ENCODE measurements around the gene RSPH10B. TPM values are rescaled to one million over a fixed set of nuclear protein-coding genes. Genes with fewer than 3 reads are reported as not detected.
"Not testable (repeated sequence)": the region's sequence is repeated elsewhere in the genome, so short reads cannot be mapped to it uniquely, and the experiment has no call there.

RSPH10B gene
- total RNA-seq, 1 donor from 2014 or later: not detected

DNA sequence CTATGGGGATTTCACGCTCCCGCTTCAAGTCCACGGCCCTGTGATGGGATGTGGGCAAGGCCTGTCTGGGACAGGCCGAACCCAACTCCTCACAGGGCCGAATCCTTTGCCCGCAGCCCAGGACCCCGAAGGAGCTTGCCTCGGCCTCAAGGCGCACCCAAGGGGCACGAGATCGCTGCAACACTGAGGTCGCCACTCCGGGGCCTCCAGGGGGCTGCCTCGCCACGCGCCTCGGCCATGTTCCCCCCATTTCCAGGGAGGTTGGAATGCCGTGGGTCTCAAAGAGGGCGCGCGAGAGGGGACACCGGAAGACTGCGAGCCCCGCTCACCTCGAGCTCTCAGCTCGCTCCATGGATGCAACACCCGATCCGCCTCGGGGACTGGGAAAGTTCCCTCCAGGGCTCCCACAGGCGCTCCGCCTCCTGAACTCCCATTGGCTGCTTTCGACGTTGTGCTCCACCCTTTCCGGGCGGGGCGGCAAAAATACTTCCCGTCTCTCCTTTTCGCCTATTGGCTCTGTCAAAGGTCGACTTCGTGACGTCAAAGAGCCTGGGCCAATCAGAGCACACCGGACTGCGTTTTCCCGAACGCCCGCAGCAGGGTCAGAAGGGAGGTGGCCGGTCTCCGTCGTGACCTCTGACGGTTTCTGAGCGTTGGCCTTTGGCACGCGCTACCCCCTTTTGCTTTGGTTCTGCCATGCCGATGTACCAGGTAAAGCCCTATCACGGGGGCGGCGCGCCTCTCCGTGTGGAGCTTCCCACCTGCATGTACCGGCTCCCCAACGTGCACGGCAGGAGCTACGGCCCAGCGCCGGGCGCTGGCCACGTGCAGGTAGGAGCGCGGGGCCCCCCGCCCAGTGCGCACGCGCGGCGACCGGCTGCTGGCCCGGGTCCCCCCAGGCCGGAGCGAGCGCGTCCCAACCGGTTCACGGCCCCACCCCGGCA is 38.5 kb upstream of the RSPH10B start, which contains the start of the genes AIMP2 and PMS2:
Gene AIMP2, plus strand, starts transcription at position 605 of the 944 bp plus-strand sequence. Its CDS starts 92 bp downstream, at position 697.
Gene PMS2, minus strand, starts transcription at position 382 of the 944 bp plus-strand sequence. Its CDS starts 30 bp downstream, at position 352.
- H3K27ac Mint-ChIP-seq (ENCODE audit: unreplicated experiment): peak within 1 kb of the TSS; percentile 91
- DNase-seq (ENCODE audit: extremely low spot score, unreplicated experiment): peak; percentile 98
- peak within 1 kb of the TSS; percentile 85 for H3K4me3 Mint-ChIP-seq (ENCODE audit: unreplicated experiment)
- TF ChIP-seq, protein P1, sequence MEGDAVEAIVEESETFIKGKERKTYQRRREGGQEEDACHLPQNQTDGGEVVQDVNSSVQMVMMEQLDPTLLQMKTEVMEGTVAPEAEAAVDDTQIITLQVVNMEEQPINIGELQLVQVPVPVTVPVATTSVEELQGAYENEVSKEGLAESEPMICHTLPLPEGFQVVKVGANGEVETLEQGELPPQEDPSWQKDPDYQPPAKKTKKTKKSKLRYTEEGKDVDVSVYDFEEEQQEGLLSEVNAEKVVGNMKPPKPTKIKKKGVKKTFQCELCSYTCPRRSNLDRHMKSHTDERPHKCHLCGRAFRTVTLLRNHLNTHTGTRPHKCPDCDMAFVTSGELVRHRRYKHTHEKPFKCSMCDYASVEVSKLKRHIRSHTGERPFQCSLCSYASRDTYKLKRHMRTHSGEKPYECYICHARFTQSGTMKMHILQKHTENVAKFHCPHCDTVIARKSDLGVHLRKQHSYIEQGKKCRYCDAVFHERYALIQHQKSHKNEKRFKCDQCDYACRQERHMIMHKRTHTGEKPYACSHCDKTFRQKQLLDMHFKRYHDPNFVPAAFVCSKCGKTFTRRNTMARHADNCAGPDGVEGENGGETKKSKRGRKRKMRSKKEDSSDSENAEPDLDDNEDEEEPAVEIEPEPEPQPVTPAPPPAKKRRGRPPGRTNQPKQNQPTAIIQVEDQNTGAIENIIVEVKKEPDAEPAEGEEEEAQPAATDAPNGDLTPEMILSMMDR (IDR thresholded peaks at IDR 0.05): peak; percentile 21
- peaks cover 15% of the 10 kb centered on the region for H3K36me3 Mint-ChIP-seq (ENCODE audit: unreplicated experiment)
- no peaks in the 10 kb centered on the region for H3K27me3 Mint-ChIP-seq (ENCODE audit: unreplicated experiment)
- H3K4me1 Mint-ChIP-seq (ENCODE audit: unreplicated experiment): peaks cover 31% of the 10 kb centered on the region
- H3K9me3 Mint-ChIP-seq (ENCODE audit: unreplicated experiment): no peaks in the 10 kb centered on the region

DNA sequence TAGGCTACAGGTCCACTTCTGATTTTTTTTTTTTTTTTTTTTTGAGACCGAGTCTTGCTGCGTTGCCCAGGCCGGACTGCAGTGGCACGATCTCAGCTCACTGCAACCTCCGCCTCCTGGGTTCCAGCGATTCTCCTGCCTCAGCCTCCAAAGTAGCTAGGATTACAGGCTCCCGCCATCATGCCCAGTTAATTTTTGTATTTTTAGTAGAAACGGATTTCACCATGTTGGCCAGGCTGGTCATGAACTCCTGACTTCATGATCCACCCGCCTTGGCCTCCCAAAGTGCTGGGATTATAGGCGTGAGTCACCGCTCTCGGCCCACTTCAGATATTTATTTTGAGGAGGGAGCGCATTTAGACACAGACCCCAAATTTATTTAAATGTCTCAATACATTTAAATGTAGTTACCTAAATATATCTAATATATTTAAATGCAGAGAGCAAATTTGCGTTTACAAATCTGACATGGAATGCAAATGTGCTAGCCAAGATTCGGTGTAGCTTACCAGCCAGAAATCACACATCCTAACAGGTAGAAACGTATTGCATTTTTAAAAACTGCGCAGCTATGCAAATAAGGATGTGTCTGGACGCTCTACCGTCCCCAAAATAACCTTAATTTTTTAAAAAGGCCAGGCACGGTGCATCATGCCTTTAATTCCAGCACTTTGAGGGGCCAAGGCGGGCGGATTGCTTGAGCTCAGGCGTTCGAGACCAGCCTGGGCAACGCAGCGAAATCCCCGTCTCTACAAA is 37.5 kb upstream of the RSPH10B start:
- not testable (repeated sequence) for H3K27ac Mint-ChIP-seq (ENCODE audit: unreplicated experiment); H3K27me3 Mint-ChIP-seq (ENCODE audit: unreplicated experiment); H3K9me3 Mint-ChIP-seq (ENCODE audit: unreplicated experiment); DNase-seq (ENCODE audit: extremely low spot score, unreplicated experiment)
- Mint-ChIP-seq H3K4me3 (ENCODE audit: unreplicated experiment) (peak overlapping the region; percentile 85), H3K4me1 (ENCODE audit: unreplicated experiment) (peaks cover 31% of the 10 kb centered on the region), H3K36me3 (ENCODE audit: unreplicated experiment) (peaks cover 18% of the 10 kb centered on the region)

DNA sequence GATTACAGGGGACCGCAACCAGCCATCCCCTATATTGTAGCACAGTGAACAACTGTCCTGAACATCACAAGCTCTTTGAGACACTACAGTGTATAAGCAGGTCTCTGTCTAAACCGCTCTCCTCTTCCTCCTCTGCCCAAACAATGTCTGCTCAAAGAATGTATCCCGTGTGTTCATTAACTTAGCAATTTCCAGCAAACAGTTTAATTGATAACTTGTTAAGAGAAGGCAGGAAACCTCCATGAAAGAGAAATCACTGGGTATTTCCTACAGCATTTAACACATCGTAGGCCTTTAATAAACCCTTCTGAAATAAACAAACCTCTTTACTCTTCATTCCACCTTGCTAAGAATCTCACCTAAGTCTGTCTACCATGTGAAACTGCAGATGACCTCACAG is 36.9 kb upstream of the RSPH10B start:
- H3K4me3 Mint-ChIP-seq (ENCODE audit: unreplicated experiment): peak overlapping the region; percentile 55
- peaks cover 26% of the 10 kb centered on the region for H3K4me1 Mint-ChIP-seq (ENCODE audit: unreplicated experiment)
- H3K27me3 Mint-ChIP-seq (ENCODE audit: unreplicated experiment): no peaks in the 10 kb centered on the region
- DNase-seq (ENCODE audit: extremely low spot score, unreplicated experiment): no peak
- H3K36me3 Mint-ChIP-seq (ENCODE audit: unreplicated experiment): peaks cover 15% of the 10 kb centered on the region
- no peaks in the 10 kb centered on the region for H3K9me3 Mint-ChIP-seq (ENCODE audit: unreplicated experiment)
- H3K27ac Mint-ChIP-seq (ENCODE audit: unreplicated experiment): no peak overlapping the region
- TF ChIP-seq, protein P1 (IDR thresholded peaks at IDR 0.05): no peak

DNA sequence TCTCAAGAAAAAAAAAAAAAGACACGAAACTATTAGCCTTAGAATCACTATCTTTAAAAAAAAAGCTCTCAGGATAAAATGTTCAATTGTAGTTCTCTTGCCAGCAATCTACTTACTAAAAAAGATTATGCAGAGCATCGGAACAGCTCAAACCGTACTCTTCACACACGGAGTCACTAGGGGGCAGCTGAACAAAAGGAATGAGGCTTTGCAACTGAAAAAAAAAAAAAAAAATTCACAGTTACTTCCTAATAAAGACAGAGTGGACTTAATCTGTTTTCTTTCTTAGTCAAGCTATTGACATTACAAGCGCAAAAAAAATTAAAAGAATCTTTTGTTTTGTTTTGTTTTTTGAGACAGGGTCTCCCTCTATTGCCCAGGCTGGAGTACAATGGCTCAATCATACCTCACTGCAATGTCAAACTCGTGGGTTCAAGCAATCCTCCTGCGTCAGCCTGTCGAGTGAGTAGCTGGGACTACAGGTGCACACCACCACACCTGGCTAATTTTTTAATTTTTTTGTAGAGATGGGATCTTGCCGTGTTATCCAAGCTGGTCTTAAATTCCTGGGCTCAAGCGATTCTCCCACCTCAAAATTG is 26.8 kb upstream of the RSPH10B start:
- peak; percentile 76 for DNase-seq (ENCODE audit: extremely low spot score, unreplicated experiment)
- H3K27ac Mint-ChIP-seq (ENCODE audit: unreplicated experiment): no peak overlapping the region
- H3K36me3 Mint-ChIP-seq (ENCODE audit: unreplicated experiment): peaks cover 33% of the 10 kb centered on the region
- peaks cover 6% of the 10 kb centered on the region for H3K4me1 Mint-ChIP-seq (ENCODE audit: unreplicated experiment)
- H3K9me3 Mint-ChIP-seq (ENCODE audit: unreplicated experiment): no peaks in the 10 kb centered on the region
- no peaks in the 10 kb centered on the region for H3K27me3 Mint-ChIP-seq (ENCODE audit: unreplicated experiment)
- no peak overlapping the region for H3K4me3 Mint-ChIP-seq (ENCODE audit: unreplicated experiment)
- TF ChIP-seq, protein P1 (IDR thresholded peaks at IDR 0.05): peak; percentile 74

DNA sequence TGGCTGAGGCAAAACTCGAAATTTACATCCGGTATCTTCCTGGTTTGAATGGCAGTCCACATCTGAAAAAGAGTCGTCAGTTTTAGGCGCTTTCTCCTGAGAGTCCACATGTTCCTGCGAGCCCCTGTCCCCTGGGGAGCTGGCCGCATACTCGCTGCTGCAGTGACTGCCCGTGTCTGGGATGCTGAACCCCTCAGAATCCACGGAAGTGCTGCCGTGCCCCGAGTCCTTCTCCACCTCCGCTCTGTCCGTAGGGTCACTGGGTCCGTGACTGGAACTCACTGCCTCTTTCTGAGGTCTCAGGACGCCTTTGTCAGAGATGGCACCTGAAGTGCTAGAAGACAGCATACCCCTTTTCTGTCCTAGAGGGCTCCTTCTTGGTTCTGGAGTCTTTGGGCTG is 16.6 kb upstream of the RSPH10B start:
- H3K9me3 Mint-ChIP-seq (ENCODE audit: unreplicated experiment); H3K27ac Mint-ChIP-seq (ENCODE audit: unreplicated experiment); H3K4me1 Mint-ChIP-seq (ENCODE audit: unreplicated experiment); DNase-seq (ENCODE audit: extremely low spot score, unreplicated experiment); H3K27me3 Mint-ChIP-seq (ENCODE audit: unreplicated experiment); H3K4me3 Mint-ChIP-seq (ENCODE audit: unreplicated experiment): not testable (repeated sequence)
- peaks cover 28% of the 10 kb centered on the region for H3K36me3 Mint-ChIP-seq (ENCODE audit: unreplicated experiment)

DNA sequence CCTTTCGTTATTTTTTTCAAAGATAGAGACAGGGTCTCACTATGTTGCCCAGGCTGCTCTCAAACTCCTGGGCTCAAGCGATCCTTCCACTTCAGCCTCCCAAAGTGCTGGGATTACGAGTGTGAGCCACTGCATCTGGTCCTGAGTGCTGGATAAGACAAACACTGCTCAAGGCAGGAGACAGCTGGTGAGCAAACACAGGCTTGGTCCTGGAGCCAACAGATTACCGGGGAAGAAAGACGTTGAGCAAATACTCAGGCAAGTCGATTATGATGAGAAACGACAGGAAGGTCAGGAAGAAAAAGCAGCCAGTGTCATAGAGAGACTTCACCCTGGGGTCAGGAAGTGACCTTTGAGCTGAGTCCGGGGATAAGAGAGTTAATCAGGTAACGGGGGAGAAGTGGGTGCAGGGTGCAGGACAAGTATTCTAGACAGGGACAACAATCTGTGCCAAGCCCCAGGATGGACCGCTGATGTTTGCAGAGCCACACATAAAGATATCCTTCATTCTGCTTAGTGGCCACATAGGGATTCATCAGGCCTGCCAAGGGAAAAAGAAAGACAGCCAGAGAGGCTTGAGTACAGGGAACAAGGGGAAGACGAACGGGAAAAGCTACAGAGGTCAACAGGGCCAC is 9.3 kb upstream of the RSPH10B start:
- not testable (repeated sequence) for H3K27ac Mint-ChIP-seq (ENCODE audit: unreplicated experiment); DNase-seq (ENCODE audit: extremely low spot score, unreplicated experiment); H3K4me1 Mint-ChIP-seq (ENCODE audit: unreplicated experiment); H3K9me3 Mint-ChIP-seq (ENCODE audit: unreplicated experiment); H3K4me3 Mint-ChIP-seq (ENCODE audit: unreplicated experiment); H3K27me3 Mint-ChIP-seq (ENCODE audit: unreplicated experiment)
- peaks cover 13% of the 10 kb centered on the region for H3K36me3 Mint-ChIP-seq (ENCODE audit: unreplicated experiment)

DNA sequence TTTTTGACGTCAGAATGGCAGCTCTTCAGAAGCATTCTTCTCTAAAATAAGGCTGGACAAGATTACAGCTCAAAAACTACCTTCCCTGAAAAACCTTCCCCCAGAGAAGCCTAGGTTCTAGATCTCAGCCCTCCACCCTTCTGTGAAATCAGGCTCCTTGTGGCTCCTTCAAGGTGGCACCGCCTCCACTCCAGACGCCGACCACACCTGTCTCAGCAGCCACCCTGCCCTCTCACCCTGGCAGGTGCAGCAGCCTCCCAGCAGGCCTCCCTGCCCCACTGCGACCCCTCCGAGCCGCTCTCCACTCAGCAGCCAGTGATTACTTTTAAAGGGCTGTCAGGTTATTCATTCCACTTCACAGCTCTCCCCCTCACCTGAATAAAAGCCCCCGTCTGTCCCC is 3.1 kb upstream of the RSPH10B start:
- H3K36me3 Mint-ChIP-seq (ENCODE audit: unreplicated experiment); DNase-seq (ENCODE audit: extremely low spot score, unreplicated experiment); H3K4me1 Mint-ChIP-seq (ENCODE audit: unreplicated experiment); H3K27ac Mint-ChIP-seq (ENCODE audit: unreplicated experiment); H3K9me3 Mint-ChIP-seq (ENCODE audit: unreplicated experiment); H3K27me3 Mint-ChIP-seq (ENCODE audit: unreplicated experiment); H3K4me3 Mint-ChIP-seq (ENCODE audit: unreplicated experiment): not testable (repeated sequence)

DNA sequence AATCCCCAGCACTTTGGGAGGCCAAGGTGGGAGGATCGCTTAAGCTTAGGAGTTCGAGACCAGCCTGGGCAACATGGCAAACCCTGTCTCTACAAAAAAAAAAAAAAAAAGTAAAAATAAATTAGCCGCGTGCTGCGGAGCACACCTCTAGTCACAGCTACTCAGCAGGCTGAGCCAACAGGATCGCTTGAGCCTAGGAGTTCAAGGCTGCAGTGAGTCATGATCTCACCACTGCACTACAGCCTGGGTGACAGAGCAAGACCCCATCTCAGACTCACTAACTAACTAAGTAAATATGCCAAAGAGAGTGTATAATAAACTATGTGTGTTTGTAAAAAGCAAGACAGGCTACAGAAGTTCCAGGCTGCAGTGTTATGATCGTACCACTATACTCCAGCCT is 6.7 kb downstream of the RSPH10B start:
- H3K4me3 Mint-ChIP-seq (ENCODE audit: unreplicated experiment); H3K27ac Mint-ChIP-seq (ENCODE audit: unreplicated experiment); H3K4me1 Mint-ChIP-seq (ENCODE audit: unreplicated experiment); H3K36me3 Mint-ChIP-seq (ENCODE audit: unreplicated experiment); DNase-seq (ENCODE audit: extremely low spot score, unreplicated experiment); H3K27me3 Mint-ChIP-seq (ENCODE audit: unreplicated experiment); H3K9me3 Mint-ChIP-seq (ENCODE audit: unreplicated experiment): not testable (repeated sequence)
